Ammon's horn (tissue), 1 donor: Measurements from ENCODE around the gene KRTAP5-1.

ENCODE experiments used
- DNase-seq: peaks from one replicate; pipeline ENCODE4 v3.0.0-alpha.2; 2016; ENCODE audit warnings: low spot score

KRTAP5-1 gene

GRCh38 chr11:1542267-1542666, 42.8 kb downstream of the KRTAP5-1 start:
- DNase-seq: no peak

DNA sequence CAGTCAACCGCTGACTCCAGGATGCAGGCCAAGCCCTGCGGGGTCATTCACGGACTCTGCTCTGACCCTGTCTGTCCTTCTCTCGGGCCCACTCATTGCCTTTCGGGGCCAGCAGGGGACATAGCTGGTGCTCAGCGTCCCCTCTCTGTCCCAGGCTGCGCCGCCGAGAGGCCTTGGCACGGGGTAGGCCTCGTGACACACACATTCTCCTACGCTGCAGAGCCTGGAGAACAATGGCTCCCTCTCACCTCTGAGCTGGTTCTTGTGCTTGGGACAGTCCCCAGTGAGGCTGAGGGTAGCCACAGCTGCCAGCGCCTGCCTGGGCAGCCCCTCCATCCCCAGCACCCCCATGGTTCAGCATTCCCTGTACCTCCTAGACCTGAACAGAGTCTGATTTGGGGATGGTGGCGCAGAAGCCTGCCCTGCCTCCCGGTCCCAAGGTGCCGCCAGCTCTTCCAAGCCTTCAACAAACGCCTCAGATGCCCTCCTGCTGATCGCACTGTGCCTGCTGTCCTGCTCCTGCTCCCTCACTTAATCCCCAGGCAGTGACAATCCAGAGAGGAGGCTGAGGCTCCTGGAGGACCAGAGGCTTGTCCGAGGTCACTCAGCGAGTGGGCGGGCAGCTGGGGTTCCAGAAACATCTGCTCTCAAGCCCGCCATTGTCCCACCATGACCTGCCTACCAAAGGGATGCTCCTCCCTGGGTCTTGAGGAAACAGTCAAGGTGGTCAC, 43.4 kb downstream of the KRTAP5-1 start:
- DNase-seq: peak; percentile 92

DNA sequence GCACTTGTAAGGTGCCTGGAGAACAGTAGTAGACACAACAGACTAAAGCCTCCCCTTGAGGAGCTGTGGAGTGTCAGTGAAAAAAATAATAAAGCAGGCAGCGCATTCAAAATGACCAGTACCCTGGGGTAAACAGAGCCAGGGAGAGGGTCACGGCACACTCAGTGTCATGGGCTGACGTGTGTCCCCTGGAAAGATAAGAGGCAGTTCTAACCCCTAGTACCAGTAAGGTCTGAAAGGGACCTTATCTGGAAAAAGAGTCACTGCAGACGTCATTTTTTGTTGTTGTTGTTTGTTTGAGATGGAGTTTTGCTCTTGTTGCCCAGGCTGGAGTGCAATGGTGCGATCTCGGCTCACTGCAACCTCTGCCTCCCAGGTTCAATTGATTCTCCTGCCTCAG, 45.0 kb downstream of the KRTAP5-1 start:
- no peak for DNase-seq

- DNase-seq: no peak
Observed at GRCh38 chr11:1538153-1538552, 46.9 kb downstream of the KRTAP5-1 start.

DNA sequence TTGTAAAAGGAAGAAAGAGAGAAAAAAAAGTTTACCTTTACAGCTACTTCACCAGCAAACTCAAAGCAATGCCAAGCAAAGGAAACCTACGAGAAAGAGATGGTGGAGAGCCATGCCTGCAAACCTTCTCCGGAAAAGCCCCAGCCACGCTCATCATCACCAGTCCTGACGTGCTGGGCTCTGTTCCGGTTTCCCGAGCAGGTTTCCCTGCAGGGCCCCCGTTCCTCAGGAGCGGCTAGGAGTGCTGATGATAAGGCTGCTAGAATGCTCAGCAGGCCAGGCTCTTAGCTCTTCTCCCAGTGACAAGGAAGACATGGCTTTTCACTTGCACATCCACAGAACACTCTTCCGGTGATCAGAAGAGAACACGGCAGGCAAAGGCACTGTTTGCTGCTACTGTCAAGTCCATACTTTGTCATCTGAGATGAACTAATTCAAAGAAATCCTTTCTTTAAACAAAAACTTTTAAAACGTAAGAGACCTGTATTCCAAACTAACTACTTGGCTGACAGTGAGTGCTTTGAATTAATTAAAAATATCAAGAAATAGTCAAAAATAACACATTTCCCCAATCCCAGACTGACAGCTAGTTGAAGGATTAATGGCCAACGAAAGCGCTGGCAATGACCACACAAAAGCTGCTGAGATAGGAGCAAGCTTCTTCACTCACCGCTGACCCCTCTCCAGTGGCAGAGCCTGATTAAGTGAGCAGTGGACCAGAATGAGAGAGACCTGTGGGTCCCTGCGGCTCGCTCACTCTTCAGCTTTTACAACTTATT, 48.8 kb downstream of the KRTAP5-1 start:
- no peak for DNase-seq

GRCh38 chr11:1534682-1535081, 50.4 kb downstream of the KRTAP5-1 start:
- no peak for DNase-seq
